Measurements from ENCODE around the gene OPN4.

Gene OPN4

GRCh38 chr10:86673827-86674581, 19.7 kb downstream of the OPN4 start:
- no peak for TF ChIP-seq CTCF (IDR thresholded peaks at IDR 0.05; ENCODE audit: low read depth, low read length)
- DNase-seq (ENCODE audit: extremely low read depth, low read depth): no peak

GRCh38 chr10:86674912-86675311, 20.6 kb downstream of the OPN4 start:
- TF ChIP-seq CTCF (IDR thresholded peaks at IDR 0.05; ENCODE audit: low read depth, low read length): no peak

GRCh38 chr10:86677374-86677773, 23.0 kb downstream of the OPN4 start:
- TF ChIP-seq CTCF (IDR thresholded peaks at IDR 0.05; ENCODE audit: low read depth, low read length): no peak
- DNase-seq (ENCODE audit: extremely low read depth, low read depth): no peak

More at GRCh38 chr10:86674912-86675311, 20.6 kb downstream of the OPN4 start:
- DNase-seq (ENCODE audit: extremely low read depth, low read depth): no peak

GRCh38 chr10:86678999-86679792, 24.8 kb downstream of the OPN4 start:
- DNase-seq (ENCODE audit: extremely low read depth, low read depth): no peak
- no peak for TF ChIP-seq CTCF (IDR thresholded peaks at IDR 0.05; ENCODE audit: low read depth, low read length)

- no peak for TF ChIP-seq CTCF (IDR thresholded peaks at IDR 0.05; ENCODE audit: low read depth, low read length)
- no peak for DNase-seq (ENCODE audit: extremely low read depth, low read depth)
Observed at GRCh38 chr10:86681047-86681446, 26.7 kb downstream of the OPN4 start.

GRCh38 chr10:86681722-86682386, 27.5 kb downstream of the OPN4 start:
- no peak for TF ChIP-seq CTCF (IDR thresholded peaks at IDR 0.05; ENCODE audit: low read depth, low read length)
- no peak for DNase-seq (ENCODE audit: extremely low read depth, low read depth)

GRCh38 chr10:86682675-86683074, 28.3 kb downstream of the OPN4 start:
- no peak for DNase-seq (ENCODE audit: extremely low read depth, low read depth)
- no peak for TF ChIP-seq CTCF (IDR thresholded peaks at IDR 0.05; ENCODE audit: low read depth, low read length)

Measured in AG09319 (cell line).